Activated T-cell treated with anti-CD3 and anti-CD28 coated beads, Interleukin-2, amount 50 U/mL, for 48 hours (primary cell): Measurements from ENCODE around the gene NPAS3.

Experiments used
- DNase-seq, 2 experiments: peaks; one replicate each; pipeline ENCODE4 v3.0.0-alpha.2; 2020

NPAS3 gene

GRCh38 chr14:33564774-33565630 is 626.3 kb downstream of the NPAS3 start:
- no peak for DNase-seq

- DNase-seq: no peak
Measured at GRCh38 chr14:33566082-33566481, 627.4 kb downstream of the NPAS3 start.

GRCh38 chr14:33567023-33567728 is 628.5 kb downstream of the NPAS3 start:
- no peak for DNase-seq

GRCh38 chr14:33567731-33568130 is 629.1 kb downstream of the NPAS3 start:
- DNase-seq: no peak

- DNase-seq: no peak
Measured at GRCh38 chr14:33568935-33569579, 630.4 kb downstream of the NPAS3 start.

- no peak for DNase-seq
Measured at GRCh38 chr14:33569821-33570687, 631.4 kb downstream of the NPAS3 start.

GRCh38 chr14:33570694-33571310 is 632.1 kb downstream of the NPAS3 start:
- no peak for DNase-seq

GRCh38 chr14:33573301-33573880 is 634.7 kb downstream of the NPAS3 start:
- no peak for DNase-seq

- DNase-seq: no peak
Measured at GRCh38 chr14:33576014-33576413, 637.3 kb downstream of the NPAS3 start.

- no peak for DNase-seq
Measured at GRCh38 chr14:33578461-33579216, 640.0 kb downstream of the NPAS3 start.

- no peak for DNase-seq
Measured at GRCh38 chr14:33580231-33580749, 641.6 kb downstream of the NPAS3 start.

- DNase-seq: no peak
Measured at GRCh38 chr14:33580841-33581240, 642.2 kb downstream of the NPAS3 start.

GRCh38 chr14:33584697-33585096 is 646.0 kb downstream of the NPAS3 start:
- no peak for DNase-seq

- DNase-seq: no peak
Measured at GRCh38 chr14:33586806-33587205, 648.1 kb downstream of the NPAS3 start.

- no peak for DNase-seq
Measured at GRCh38 chr14:33587791-33588190, 649.1 kb downstream of the NPAS3 start.

- DNase-seq: no peak
Measured at GRCh38 chr14:33588771-33589170, 650.1 kb downstream of the NPAS3 start.

- DNase-seq: no peak
Measured at GRCh38 chr14:33589334-33589733, 650.7 kb downstream of the NPAS3 start.

GRCh38 chr14:33590891-33591630 is 652.4 kb downstream of the NPAS3 start:
- no peak for DNase-seq

GRCh38 chr14:33592297-33592696 is 653.6 kb downstream of the NPAS3 start:
- DNase-seq: no peak
